ENCODE data around the gene G0S2. TPM values are rescaled to one million over a fixed set of nuclear protein-coding genes. Genes with fewer than 3 reads are reported as not detected.
"Not testable (repeated sequence)": the region's sequence is repeated elsewhere in the genome, so short reads cannot be mapped to it uniquely, and the experiment has no call there.

The G0S2 gene
- total RNA-seq, 1 donor from 2014 or later = 418 TPM

- FAIRE-seq (no peak), DNase-seq (ENCODE audit: low read depth) (peak; percentile 34)
- TF ChIP-seq CTCF (IDR thresholded peaks at IDR 0.05; ENCODE audit: insufficient read depth, low read length, severe bottlenecking) = no peak
- Histone ChIP-seq H3K36me3 (ENCODE audit: control insufficient read depth, insufficient read depth, low read length) (no peaks in the 10 kb centered on the region), H3K4me3 (ENCODE audit: low read depth, low read length) (no peak overlapping the region), H3K27me3 (ENCODE audit: control insufficient read depth, insufficient read depth, low read length) (no peaks in the 10 kb centered on the region)
These were observed 17.1 kb downstream of the G0S2 start for GRCh38 chr1:209692296-209692695.

DNA sequence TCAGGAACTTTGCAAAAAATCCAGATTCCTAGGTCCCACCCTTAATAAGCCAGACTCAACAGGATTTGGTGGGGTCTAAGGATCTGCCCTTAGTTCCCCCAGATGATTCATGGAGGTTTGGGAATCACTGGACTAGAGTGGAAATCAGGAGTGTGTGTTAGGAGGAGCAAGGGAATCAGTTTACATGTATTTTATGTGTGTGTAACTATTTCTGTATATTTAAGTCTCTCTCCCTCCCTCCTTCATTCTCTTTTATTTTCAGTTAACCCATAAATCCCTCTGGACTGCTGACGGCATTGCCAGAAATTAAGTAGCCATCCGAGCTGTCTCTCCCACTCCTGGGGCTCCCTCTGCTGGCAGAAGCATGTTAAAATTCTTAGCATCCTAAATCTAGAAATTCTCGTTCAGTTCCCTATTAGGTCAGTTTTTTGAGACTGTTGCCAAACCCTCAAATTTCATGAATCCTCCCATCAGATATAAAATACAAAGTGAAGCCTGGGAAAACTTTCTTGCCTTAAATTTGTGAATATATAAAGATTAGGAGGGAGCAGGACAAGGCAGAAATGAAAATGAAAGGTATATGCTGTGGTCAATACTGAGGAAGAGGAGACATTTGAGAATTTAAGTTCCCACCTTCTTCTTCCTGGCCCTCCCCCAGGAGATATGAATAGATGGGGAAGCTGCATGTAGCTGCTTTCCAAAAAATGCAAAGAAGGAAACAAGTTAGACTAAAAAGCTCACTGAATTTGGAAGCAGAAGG lies 17.7 kb downstream of the G0S2 start:
- FAIRE-seq = no peak
- TF ChIP-seq CTCF (IDR thresholded peaks at IDR 0.05; ENCODE audit: insufficient read depth, low read length, severe bottlenecking) = peak; percentile 77
- Histone ChIP-seq H3K4me3 (ENCODE audit: low read depth, low read length) (no peak overlapping the region), H3K27me3 (ENCODE audit: control insufficient read depth, insufficient read depth, low read length) (no peaks in the 10 kb centered on the region), H3K36me3 (ENCODE audit: control insufficient read depth, insufficient read depth, low read length) (no peaks in the 10 kb centered on the region)
- peak; percentile 74 for DNase-seq (ENCODE audit: low read depth)

DNA sequence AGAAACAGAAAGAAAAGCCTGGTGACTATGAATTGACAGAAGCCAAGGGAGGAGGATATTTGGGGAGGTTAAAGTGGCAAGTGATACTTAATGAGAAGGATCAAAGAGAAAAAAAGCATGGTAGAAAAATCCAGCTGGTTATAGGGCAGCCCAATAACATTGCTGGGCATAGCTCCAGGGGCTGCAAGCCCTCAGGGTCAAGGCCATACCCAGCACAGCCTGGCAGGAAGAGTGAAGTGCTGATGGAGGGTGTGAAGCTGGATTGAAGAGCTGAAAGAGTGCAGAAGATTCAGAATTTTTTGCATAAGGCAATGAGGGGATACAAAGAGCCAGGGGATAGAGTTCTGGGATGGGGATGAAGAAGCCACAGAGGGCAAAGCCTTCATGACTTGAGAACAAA lies 21.5 kb downstream of the G0S2 start:
- no peaks in the 10 kb centered on the region for H3K27me3 ChIP-seq (ENCODE audit: control insufficient read depth, insufficient read depth, low read length)
- H3K36me3 ChIP-seq (ENCODE audit: control insufficient read depth, insufficient read depth, low read length) = no peaks in the 10 kb centered on the region
- no peak for TF ChIP-seq CTCF (IDR thresholded peaks at IDR 0.05; ENCODE audit: insufficient read depth, low read length, severe bottlenecking)
- no peak for FAIRE-seq
- no peak overlapping the region for H3K4me3 ChIP-seq (ENCODE audit: low read depth, low read length)
- no peak for DNase-seq (ENCODE audit: low read depth)

GRCh38 chr1:209697126-209697525 lies 21.9 kb downstream of the G0S2 start:
- Histone ChIP-seq H3K4me3 (ENCODE audit: low read depth, low read length) (no peak overlapping the region), H3K27me3 (ENCODE audit: control insufficient read depth, insufficient read depth, low read length) (no peaks in the 10 kb centered on the region), H3K36me3 (ENCODE audit: control insufficient read depth, insufficient read depth, low read length) (no peaks in the 10 kb centered on the region)
- no peak for FAIRE-seq
- TF ChIP-seq CTCF (IDR thresholded peaks at IDR 0.05; ENCODE audit: insufficient read depth, low read length, severe bottlenecking) = no peak
- DNase-seq (ENCODE audit: low read depth) = no peak

GRCh38 chr1:209700686-209701085 lies 25.5 kb downstream of the G0S2 start:
- not testable (repeated sequence) for H3K36me3 ChIP-seq (ENCODE audit: control insufficient read depth, insufficient read depth, low read length); FAIRE-seq; H3K4me3 ChIP-seq (ENCODE audit: low read depth, low read length); H3K27me3 ChIP-seq (ENCODE audit: control insufficient read depth, insufficient read depth, low read length); DNase-seq (ENCODE audit: low read depth)

GRCh38 chr1:209702832-209703231 lies 27.6 kb downstream of the G0S2 start:
- no peak overlapping the region for H3K4me3 ChIP-seq (ENCODE audit: low read depth, low read length)
- TF ChIP-seq CTCF (IDR thresholded peaks at IDR 0.05; ENCODE audit: insufficient read depth, low read length, severe bottlenecking) = no peak
- no peaks in the 10 kb centered on the region for H3K27me3 ChIP-seq (ENCODE audit: control insufficient read depth, insufficient read depth, low read length)
- DNase-seq (ENCODE audit: low read depth) = no peak
- FAIRE-seq = no peak
- H3K36me3 ChIP-seq (ENCODE audit: control insufficient read depth, insufficient read depth, low read length) = no peaks in the 10 kb centered on the region
